ENCODE data around the gene PLEKHM2.

- TF ChIP-seq CTCF (IDR thresholded peaks at IDR 0.05; ENCODE audit: low read depth, low read length, poor library complexity, severe bottlenecking) (no peak), EZH2phosphoT487 (IDR thresholded peaks at IDR 0.05; ENCODE audit: borderline replicate concordance, low read length) (no peak)
These were observed 4.0 kb upstream of the PLEKHM2 start for GRCh38 chr1:15680131-15680530.

Measured in DOHH2 (cell line).